ENCODE results near the gene NPC1L1. TPM values are rescaled to one million over a fixed set of nuclear protein-coding genes. Genes with fewer than 3 reads are reported as not detected.

The NPC1L1 gene
- total and polyA plus RNA-seq, 4 donors, result 0.01 to 0.48 (median 0.03) TPM

- no peak for DNase-seq
- Histone ChIP-seq H3K4me1 (ENCODE audit: control insufficient read depth in 5 of 5, insufficient read depth in 5 of 5, low read length in 5 of 5) (no peaks in the 10 kb centered on the region), H3K4me3 (no peak overlapping the region), H3K9ac (ENCODE audit: insufficient read depth in 1 of 2, low read length in 2 of 2) (no peak overlapping the region), H3K9me3 (ENCODE audit: control insufficient read depth in 4 of 4, insufficient read depth in 3 of 4, low read length in 3 of 4) (no peaks in the 10 kb centered on the region), H3K27ac (ENCODE audit: low read depth in 1 of 2, low read length in 1 of 2) (no peak overlapping the region), H3K36me3 (ENCODE audit: control insufficient read depth in 4 of 4, insufficient read depth in 4 of 4, low read length in 4 of 4) (no peaks in the 10 kb centered on the region), H3K27me3 (ENCODE audit: control insufficient read depth in 3 of 3, insufficient read depth in 3 of 3, low read length in 2 of 3) (no peaks in the 10 kb centered on the region)
- WGBS, 2 donors, result 91 to 94% methylated on average over 6 of the region's 6 CpGs
- TF ChIP-seq CTCF (IDR thresholded peaks at IDR 0.05; ENCODE audit: control extremely low read depth, extremely low read depth), result no peak
- no peak for ATAC-seq (ENCODE audit: insufficient read depth, low FRiP score)
Observed at GRCh38 chr7:44541876-44542610, 913 bp upstream of the NPC1L1 start.

GRCh38 chr7:44540592-44541027 lies 520 bp downstream of the NPC1L1 start:
- 83 to 93% methylated on average over 5 of the region's 5 CpGs for WGBS, 2 donors
- Histone ChIP-seq H3K36me3 (ENCODE audit: control insufficient read depth in 4 of 4, insufficient read depth in 4 of 4, low read length in 4 of 4) (no peaks in the 10 kb centered on the region), H3K27ac (ENCODE audit: low read depth in 1 of 2, low read length in 1 of 2) (no peak overlapping the region), H3K4me1 (ENCODE audit: control insufficient read depth in 5 of 5, insufficient read depth in 5 of 5, low read length in 5 of 5) (no peaks in the 10 kb centered on the region), H3K9ac (ENCODE audit: insufficient read depth in 1 of 2, low read length in 2 of 2) (no peak overlapping the region), H3K4me3 (no peak overlapping the region), H3K27me3 (ENCODE audit: control insufficient read depth in 3 of 3, insufficient read depth in 3 of 3, low read length in 2 of 3) (no peaks in the 10 kb centered on the region), H3K9me3 (ENCODE audit: control insufficient read depth in 4 of 4, insufficient read depth in 3 of 4, low read length in 3 of 4) (no peaks in the 10 kb centered on the region)
- ATAC-seq (ENCODE audit: insufficient read depth, low FRiP score), result no peak
- DNase-seq, result no peak
- TF ChIP-seq CTCF (IDR thresholded peaks at IDR 0.05; ENCODE audit: control extremely low read depth, extremely low read depth), result no peak

- Histone ChIP-seq H3K27ac (ENCODE audit: low read depth in 1 of 2, low read length in 1 of 2) (no peak overlapping the region), H3K27me3 (ENCODE audit: control insufficient read depth in 3 of 3, insufficient read depth in 3 of 3, low read length in 2 of 3) (no peaks in the 10 kb centered on the region), H3K9ac (ENCODE audit: insufficient read depth in 1 of 2, low read length in 2 of 2) (no peak overlapping the region), H3K4me1 (ENCODE audit: control insufficient read depth in 5 of 5, insufficient read depth in 5 of 5, low read length in 5 of 5) (no peaks in the 10 kb centered on the region), H3K4me3 (no peak overlapping the region), H3K36me3 (ENCODE audit: control insufficient read depth in 4 of 4, insufficient read depth in 4 of 4, low read length in 4 of 4) (no peaks in the 10 kb centered on the region), H3K9me3 (ENCODE audit: control insufficient read depth in 4 of 4, insufficient read depth in 3 of 4, low read length in 3 of 4) (no peaks in the 10 kb centered on the region)
- DNase-seq, result no peak
- ATAC-seq (ENCODE audit: insufficient read depth, low FRiP score), result no peak
- no peak for TF ChIP-seq CTCF (IDR thresholded peaks at IDR 0.05; ENCODE audit: control extremely low read depth, extremely low read depth)
- 90% methylated on average over 27 of the region's 27 CpGs for WGBS, 2 donors
Observed at GRCh38 chr7:44539669-44540506, 1.2 kb downstream of the NPC1L1 start.
